ENCODE data around the gene DCUN1D2. TPM values are rescaled to one million over a fixed set of nuclear protein-coding genes. Genes with fewer than 3 reads are reported as not detected.

DCUN1D2 gene
- total RNA-seq, 4 donors from 2014 or later, result 12.3 to 20.2 (median 17.3) TPM

- Histone ChIP-seq H3K4me1 (peaks cover 0 to 4% (median 0%) of the 10 kb centered on the region in 3 donors), H3K27ac (no peak overlapping the region), H3K27me3 (no peaks in the 10 kb centered on the region), H3K36me3 (peaks cover 0 to 77% of the 10 kb centered on the region in 2 donors), H3K4me3 (no peak overlapping the region), H3K9me3 (no peaks in the 10 kb centered on the region)
- no peak for TF ChIP-seq EP300 (IDR thresholded peaks at IDR 0.05)
- no peak for TF ChIP-seq POLR2AphosphoS5 (IDR thresholded peaks at IDR 0.05)
- TF ChIP-seq, protein P1, sequence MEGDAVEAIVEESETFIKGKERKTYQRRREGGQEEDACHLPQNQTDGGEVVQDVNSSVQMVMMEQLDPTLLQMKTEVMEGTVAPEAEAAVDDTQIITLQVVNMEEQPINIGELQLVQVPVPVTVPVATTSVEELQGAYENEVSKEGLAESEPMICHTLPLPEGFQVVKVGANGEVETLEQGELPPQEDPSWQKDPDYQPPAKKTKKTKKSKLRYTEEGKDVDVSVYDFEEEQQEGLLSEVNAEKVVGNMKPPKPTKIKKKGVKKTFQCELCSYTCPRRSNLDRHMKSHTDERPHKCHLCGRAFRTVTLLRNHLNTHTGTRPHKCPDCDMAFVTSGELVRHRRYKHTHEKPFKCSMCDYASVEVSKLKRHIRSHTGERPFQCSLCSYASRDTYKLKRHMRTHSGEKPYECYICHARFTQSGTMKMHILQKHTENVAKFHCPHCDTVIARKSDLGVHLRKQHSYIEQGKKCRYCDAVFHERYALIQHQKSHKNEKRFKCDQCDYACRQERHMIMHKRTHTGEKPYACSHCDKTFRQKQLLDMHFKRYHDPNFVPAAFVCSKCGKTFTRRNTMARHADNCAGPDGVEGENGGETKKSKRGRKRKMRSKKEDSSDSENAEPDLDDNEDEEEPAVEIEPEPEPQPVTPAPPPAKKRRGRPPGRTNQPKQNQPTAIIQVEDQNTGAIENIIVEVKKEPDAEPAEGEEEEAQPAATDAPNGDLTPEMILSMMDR (IDR thresholded peaks at IDR 0.05), result no peak
- no peak for TF ChIP-seq POLR2A (IDR thresholded peaks at IDR 0.05)
- ATAC-seq, result no peak
- 89 to 97% methylated on average over 6 to 19 of the region's 19 CpGs for WGBS, 2 donors (ENCODE audit: low coverage in 1 of 2)
Measured at GRCh38 chr13:113537205-113537604, 46.7 kb upstream of the DCUN1D2 start.

- Histone ChIP-seq H3K9me3 (no peaks in the 10 kb centered on the region), H3K36me3 (peaks cover 0 to 83% of the 10 kb centered on the region in 2 donors), H3K27me3 (no peaks in the 10 kb centered on the region), H3K4me1 (peaks cover 0 to 8% (median 0%) of the 10 kb centered on the region in 3 donors), H3K4me3 (no peak overlapping the region), H3K27ac (no peak overlapping the region)
- no peak for ATAC-seq
- WGBS, 2 donors (ENCODE audit: low coverage in 1 of 2), result 85 to 92% methylated on average over 7 to 12 of the region's 18 CpGs
- TF ChIP-seq POLR2A (IDR thresholded peaks at IDR 0.05) (no peak), EP300 (IDR thresholded peaks at IDR 0.05) (no peak), POLR2AphosphoS5 (IDR thresholded peaks at IDR 0.05) (no peak)
- TF ChIP-seq, protein P1 (IDR thresholded peaks at IDR 0.05), result no peak
Measured at GRCh38 chr13:113536461-113537110, 46.1 kb upstream of the DCUN1D2 start.

DNA sequence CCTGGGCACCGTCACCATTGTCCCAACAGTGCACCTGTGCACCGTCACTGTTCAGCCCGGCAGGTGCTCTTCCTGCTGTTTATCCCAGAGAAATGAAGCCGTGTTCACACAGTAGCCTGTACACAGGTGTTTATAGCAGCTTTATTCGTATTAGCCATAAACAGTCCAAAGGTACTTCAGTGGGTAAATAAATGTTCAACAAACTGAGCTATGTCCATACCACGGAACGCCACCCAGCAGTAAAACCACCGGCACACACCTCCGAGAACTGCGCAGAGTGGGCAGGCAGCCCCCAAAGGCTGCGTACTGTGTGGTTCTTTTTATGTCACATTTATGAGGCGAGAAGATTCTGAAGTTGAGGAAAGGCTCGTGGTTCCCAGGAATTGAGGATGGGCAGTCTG is 44.9 kb upstream of the DCUN1D2 start:
- Histone ChIP-seq H3K9me3 (no peaks in the 10 kb centered on the region), H3K36me3 (peaks cover 0 to 85% of the 10 kb centered on the region in 2 donors), H3K4me3 (no peak overlapping the region), H3K27ac (no peak overlapping the region), H3K4me1 (peaks cover 0 to 8% (median 0%) of the 10 kb centered on the region in 3 donors), H3K27me3 (no peaks in the 10 kb centered on the region)
- 82 to 85% methylated on average over 5 to 8 of the region's 13 CpGs for WGBS, 2 donors (ENCODE audit: low coverage in 1 of 2)
- TF ChIP-seq EP300 (IDR thresholded peaks at IDR 0.05) (no peak), POLR2A (IDR thresholded peaks at IDR 0.05) (no peak), POLR2AphosphoS5 (IDR thresholded peaks at IDR 0.05) (no peak)
- TF ChIP-seq, protein P1 (IDR thresholded peaks at IDR 0.05), result no peak
- ATAC-seq, result no peak

GRCh38 chr13:113534236-113534860 is 43.8 kb upstream of the DCUN1D2 start:
- Histone ChIP-seq H3K4me1 (peaks cover 0 to 8% (median 0%) of the 10 kb centered on the region in 3 donors), H3K4me3 (no peak overlapping the region), H3K9me3 (no peaks in the 10 kb centered on the region), H3K36me3 (peaks cover 0 to 82% of the 10 kb centered on the region in 2 donors), H3K27ac (no peak overlapping the region), H3K27me3 (no peaks in the 10 kb centered on the region)
- TF ChIP-seq, protein P1 (IDR thresholded peaks at IDR 0.05), result no peak
- no peak for TF ChIP-seq POLR2A (IDR thresholded peaks at IDR 0.05)
- ATAC-seq, result no peak
- 92 to 96% methylated on average over 7 to 12 of the region's 12 CpGs for WGBS, 2 donors (ENCODE audit: low coverage in 1 of 2)
